ENCODE results near the gene FAM114A1. TPM values are rescaled to one million over a fixed set of nuclear protein-coding genes. Genes with fewer than 3 reads are reported as not detected.

FAM114A1 gene
- total and polyA plus RNA-seq, 2 experiments from 2014 or later, result 13.0 to 14.5 TPM

- peaks cover 18% of the 10 kb centered on the region for H3K4me1 ChIP-seq (ENCODE audit: insufficient read depth)
- H3K9me2 ChIP-seq (ENCODE audit: insufficient read depth), result no peaks in the 10 kb centered on the region
- ATAC-seq, result peak; percentile 74
- H3K27me3 ChIP-seq (ENCODE audit: insufficient read depth), result no peaks in the 10 kb centered on the region
- H3K9me3 Mint-ChIP-seq, result no peaks in the 10 kb centered on the region
- H3K4me1 Mint-ChIP-seq, result peaks cover 15% of the 10 kb centered on the region
- H2AFZ ChIP-seq, result peak overlapping the region; percentile 72
- H3K79me2 ChIP-seq (replicated peaks; ENCODE audit: insufficient read depth), result no peaks in the 10 kb centered on the region
- H3F3A ChIP-seq (replicated peaks; ENCODE audit: low read depth), result no peaks in the 10 kb centered on the region
- no peak overlapping the region for H3K27ac ChIP-seq (ENCODE audit: low read depth)
- no peak overlapping the region for H3K27ac Mint-ChIP-seq
- peak overlapping the region; percentile 89 for H3K4me2 ChIP-seq
- TF ChIP-seq CREB1 (CRISPR knock-in tag; IDR thresholded peaks at IDR 0.05; ENCODE audit: low read depth) (no peak), ZNF331 (CRISPR knock-in tag; IDR thresholded peaks at IDR 0.05; ENCODE audit: low read depth) (no peak), ZNF114 (CRISPR knock-in tag; IDR thresholded peaks at IDR 0.05) (no peak), EZH2 (IDR thresholded peaks at IDR 0.05; ENCODE audit: low read depth, unreplicated experiment) (no peak), JUNB (IDR thresholded peaks at IDR 0.05; ENCODE audit: unreplicated experiment) (no peak), NANOG (IDR thresholded peaks at IDR 0.05; ENCODE audit: borderline replicate concordance) (no peak), STAT1 (IDR thresholded peaks at IDR 0.05; ENCODE audit: unreplicated experiment) (no peak), EZH2phosphoT487 (IDR thresholded peaks at IDR 0.05; ENCODE audit: unreplicated experiment) (no peak), ETS1 (IDR thresholded peaks at IDR 0.05) (no peak), CTCF (conservative IDR thresholded peaks at IDR 0.05; ENCODE audit: low read depth in 2 of 2) (no peak), REST (IDR thresholded peaks at IDR 0.05; ENCODE audit: unreplicated experiment) (no peak), POLR2AphosphoS5 (IDR thresholded peaks at IDR 0.05; ENCODE audit: low read depth) (no peak)
- TF ChIP-seq, protein P1, sequence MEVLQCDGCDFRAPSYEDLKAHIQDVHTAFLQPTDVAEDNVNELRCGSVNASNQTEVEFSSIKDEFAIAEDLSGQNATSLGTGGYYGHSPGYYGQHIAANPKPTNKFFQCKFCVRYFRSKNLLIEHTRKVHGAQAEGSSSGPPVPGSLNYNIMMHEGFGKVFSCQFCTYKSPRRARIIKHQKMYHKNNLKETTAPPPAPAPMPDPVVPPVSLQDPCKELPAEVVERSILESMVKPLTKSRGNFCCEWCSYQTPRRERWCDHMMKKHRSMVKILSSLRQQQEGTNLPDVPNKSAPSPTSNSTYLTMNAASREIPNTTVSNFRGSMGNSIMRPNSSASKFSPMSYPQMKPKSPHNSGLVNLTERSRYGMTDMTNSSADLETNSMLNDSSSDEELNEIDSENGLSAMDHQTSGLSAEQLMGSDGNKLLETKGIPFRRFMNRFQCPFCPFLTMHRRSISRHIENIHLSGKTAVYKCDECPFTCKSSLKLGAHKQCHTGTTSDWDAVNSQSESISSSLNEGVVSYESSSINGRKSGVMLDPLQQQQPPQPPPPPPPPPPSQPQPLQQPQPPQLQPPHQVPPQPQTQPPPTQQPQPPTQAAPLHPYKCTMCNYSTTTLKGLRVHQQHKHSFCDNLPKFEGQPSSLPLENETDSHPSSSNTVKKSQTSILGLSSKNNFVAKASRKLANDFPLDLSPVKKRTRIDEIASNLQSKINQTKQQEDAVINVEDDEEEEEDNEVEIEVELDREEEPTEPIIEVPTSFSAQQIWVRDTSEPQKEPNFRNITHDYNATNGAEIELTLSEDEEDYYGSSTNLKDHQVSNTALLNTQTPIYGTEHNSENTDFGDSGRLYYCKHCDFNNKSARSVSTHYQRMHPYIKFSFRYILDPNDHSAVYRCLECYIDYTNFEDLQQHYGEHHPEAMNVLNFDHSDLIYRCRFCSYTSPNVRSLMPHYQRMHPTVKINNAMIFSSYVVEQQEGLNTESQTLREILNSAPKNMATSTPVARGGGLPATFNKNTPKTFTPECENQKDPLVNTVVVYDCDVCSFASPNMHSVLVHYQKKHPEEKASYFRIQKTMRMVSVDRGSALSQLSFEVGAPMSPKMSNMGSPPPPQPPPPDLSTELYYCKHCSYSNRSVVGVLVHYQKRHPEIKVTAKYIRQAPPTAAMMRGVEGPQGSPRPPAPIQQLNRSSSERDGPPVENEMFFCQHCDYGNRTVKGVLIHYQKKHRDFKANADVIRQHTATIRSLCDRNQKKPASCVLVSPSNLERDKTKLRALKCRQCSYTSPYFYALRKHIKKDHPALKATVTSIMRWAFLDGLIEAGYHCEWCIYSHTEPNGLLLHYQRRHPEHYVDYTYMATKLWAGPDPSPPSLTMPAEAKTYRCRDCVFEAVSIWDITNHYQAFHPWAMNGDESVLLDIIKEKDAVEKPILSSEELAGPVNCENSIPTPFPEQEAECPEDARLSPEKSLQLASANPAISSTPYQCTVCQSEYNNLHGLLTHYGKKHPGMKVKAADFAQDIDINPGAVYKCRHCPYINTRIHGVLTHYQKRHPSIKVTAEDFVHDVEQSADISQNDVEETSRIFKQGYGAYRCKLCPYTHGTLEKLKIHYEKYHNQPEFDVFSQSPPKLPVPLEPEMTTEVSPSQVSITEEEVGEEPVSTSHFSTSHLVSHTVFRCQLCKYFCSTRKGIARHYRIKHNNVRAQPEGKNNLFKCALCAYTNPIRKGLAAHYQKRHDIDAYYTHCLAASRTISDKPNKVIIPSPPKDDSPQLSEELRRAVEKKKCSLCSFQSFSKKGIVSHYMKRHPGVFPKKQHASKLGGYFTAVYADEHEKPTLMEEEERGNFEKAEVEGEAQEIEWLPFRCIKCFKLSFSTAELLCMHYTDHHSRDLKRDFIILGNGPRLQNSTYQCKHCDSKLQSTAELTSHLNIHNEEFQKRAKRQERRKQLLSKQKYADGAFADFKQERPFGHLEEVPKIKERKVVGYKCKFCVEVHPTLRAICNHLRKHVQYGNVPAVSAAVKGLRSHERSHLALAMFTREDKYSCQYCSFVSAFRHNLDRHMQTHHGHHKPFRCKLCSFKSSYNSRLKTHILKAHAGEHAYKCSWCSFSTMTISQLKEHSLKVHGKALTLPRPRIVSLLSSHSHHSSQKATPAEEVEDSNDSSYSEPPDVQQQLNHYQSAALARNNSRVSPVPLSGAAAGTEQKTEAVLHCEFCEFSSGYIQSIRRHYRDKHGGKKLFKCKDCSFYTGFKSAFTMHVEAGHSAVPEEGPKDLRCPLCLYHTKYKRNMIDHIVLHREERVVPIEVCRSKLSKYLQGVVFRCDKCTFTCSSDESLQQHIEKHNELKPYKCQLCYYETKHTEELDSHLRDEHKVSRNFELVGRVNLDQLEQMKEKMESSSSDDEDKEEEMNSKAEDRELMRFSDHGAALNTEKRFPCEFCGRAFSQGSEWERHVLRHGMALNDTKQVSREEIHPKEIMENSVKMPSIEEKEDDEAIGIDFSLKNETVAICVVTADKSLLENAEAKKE (CRISPR knock-in tag; IDR thresholded peaks at IDR 0.05), result no peak
- no peaks in the 10 kb centered on the region for H3K36me3 ChIP-seq (ENCODE audit: insufficient read depth)
- no peaks in the 10 kb centered on the region for H3K36me3 Mint-ChIP-seq (ENCODE audit: low read depth)
- peak overlapping the region; percentile 71 for H3K4me3 Mint-ChIP-seq
- peaks cover 7% of the 10 kb centered on the region for H3K27me3 Mint-ChIP-seq (ENCODE audit: insufficient read depth, low read depth, poor library complexity)
- no peaks in the 10 kb centered on the region for H4K20me1 ChIP-seq (replicated peaks; ENCODE audit: insufficient read depth)
- peak overlapping the region; percentile 73 for H3K4me3 ChIP-seq
- peak; percentile 44 for DNase-seq (ENCODE audit: low spot score)
Measured at GRCh38 chr4:38868059-38868960, 704 bp downstream of the FAM114A1 start.

All from GM23338 (cell line).